GM21619 (cell line): ENCODE results near the gene ARF1.

Experiments used
- ATAC-seq: cut with Tn5 transposase; IDR thresholded peaks from one replicate; pipeline ENCODE4 v1.9.1; 2021; ENCODE audit not compliant: unreplicated experiment

ARF1 gene

DNA sequence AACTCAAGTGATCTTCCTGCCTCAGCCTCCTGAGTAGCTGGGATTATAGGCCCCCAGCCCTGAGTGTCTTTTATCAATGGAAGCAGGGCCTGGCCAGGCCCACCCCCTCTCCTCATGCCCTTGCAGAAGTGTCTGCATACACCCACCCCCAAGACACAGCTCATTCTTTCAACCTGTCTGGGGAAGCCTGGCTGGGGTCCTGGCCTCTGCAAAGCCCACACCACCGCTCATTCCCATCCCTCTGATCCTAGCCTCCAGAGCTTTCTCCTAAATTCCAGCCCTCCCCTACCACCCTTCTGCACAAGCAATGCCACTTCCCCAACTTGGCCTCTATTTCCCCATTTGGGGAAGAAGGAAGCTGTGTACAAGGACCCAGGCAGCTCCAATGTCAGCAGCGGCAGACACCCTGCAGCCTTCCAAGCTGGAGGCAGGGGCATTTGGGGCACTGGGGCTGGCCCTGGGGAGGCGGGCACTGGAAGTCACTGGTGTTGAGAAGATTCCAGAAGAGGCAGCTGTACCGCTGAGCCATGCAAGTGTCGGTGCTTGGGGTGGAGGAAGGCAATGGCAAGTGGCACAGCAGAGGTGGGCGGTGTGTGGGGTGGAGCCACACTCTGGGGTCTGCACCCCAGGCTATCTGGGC is 33.7 kb upstream of the ARF1 start:
- ATAC-seq: no peak

DNA sequence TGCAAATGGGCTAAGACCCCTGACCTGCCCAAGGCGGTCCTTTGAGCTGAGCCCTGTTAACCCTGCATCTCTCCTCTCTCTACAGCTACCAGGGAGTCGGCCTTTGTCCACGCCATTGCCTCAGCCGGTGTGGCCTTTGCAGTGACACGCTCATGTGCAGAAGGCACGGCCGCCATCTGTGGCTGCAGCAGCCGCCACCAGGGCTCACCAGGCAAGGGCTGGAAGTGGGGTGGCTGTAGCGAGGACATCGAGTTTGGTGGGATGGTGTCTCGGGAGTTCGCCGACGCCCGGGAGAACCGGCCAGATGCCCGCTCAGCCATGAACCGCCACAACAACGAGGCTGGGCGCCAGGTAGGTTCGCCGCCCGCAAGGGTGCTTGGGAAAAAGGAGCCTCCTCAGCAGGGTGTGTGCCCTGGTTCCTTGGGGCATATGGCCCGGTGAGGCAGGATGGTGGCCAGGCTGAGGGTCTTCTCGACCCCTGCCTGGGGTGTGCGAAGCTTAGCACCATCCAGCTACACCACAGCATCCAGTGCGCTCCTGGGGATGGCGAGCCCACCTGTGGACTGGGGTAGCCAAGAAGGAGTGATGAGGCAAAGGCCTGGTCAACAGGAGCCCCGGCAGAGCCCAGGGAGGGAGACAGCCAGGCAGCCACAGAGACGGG is 31.8 kb upstream of the ARF1 start:
- ATAC-seq: no peak

DNA sequence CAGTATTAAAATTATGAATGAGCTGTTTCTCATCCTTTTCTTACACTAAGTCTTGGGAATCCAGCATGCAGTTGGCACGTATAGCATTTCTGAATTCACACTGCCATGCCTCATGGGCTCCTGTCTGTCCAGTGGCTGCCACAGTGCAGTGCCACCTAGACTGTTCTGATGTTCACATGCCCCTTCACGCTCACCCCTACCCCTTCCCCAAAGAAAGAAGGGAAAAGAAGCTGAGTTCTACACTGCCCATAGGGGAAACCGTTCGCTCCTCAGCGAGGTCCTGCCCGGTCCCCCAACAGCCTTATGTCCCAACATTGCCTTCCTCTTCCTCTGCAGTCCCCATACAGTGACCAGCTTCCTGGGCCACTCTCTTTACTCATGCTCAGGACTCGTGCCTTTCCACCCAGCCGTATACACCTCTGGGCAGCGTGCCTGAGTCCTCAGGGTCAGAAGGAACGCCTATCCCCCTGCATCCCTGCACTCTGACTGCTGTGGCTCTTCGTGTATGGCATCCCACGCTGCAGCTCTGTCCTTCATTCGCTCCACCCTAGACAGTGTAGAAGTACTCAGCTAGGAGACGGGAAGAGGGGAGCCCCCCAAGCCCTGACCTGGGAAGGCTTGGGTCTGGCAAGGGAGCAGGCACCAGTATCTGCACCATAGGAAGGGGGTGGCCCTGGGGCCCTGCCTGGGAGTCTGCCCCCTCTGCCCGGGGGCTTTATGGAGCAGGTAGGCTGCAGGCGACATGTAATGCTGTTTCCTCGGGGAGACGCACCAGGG is 24.1 kb upstream of the ARF1 start:
- ATAC-seq: no peak

DNA sequence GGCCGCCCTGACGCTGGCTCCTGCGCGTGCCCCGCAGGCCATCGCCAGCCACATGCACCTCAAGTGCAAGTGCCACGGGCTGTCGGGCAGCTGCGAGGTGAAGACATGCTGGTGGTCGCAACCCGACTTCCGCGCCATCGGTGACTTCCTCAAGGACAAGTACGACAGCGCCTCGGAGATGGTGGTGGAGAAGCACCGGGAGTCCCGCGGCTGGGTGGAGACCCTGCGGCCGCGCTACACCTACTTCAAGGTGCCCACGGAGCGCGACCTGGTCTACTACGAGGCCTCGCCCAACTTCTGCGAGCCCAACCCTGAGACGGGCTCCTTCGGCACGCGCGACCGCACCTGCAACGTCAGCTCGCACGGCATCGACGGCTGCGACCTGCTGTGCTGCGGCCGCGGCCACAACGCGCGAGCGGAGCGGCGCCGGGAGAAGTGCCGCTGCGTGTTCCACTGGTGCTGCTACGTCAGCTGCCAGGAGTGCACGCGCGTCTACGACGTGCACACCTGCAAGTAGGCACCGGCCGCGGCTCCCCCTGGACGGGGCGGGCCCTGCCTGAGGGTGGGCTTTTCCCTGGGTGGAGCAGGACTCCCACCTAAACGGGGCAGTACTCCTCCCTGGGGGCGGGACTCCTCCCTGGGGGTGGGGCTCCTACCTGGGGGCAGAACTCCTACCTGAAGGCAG is 23.4 kb upstream of the ARF1 start:
- no peak for ATAC-seq

DNA sequence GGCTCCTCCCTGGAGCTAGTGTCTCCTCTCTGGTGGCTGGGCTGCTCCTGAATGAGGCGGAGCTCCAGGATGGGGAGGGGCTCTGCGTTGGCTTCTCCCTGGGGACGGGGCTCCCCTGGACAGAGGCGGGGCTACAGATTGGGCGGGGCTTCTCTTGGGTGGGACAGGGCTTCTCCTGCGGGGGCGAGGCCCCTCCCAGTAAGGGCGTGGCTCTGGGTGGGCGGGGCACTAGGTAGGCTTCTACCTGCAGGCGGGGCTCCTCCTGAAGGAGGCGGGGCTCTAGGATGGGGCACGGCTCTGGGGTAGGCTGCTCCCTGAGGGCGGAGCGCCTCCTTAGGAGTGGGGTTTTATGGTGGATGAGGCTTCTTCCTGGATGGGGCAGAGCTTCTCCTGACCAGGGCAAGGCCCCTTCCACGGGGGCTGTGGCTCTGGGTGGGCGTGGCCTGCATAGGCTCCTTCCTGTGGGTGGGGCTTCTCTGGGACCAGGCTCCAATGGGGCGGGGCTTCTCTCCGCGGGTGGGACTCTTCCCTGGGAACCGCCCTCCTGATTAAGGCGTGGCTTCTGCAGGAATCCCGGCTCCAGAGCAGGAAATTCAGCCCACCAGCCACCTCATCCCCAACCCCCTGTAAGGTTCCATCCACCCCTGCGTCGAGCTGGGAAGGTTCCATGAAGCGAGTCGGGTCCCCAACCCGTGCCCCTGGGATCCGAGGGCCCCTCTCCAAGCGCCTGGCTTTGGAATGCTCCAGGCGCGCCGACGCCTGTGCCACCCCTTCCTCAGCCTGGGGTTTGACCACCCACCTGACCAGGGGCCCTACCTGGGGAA is 22.7 kb upstream of the ARF1 start:
- ATAC-seq: no peak

DNA sequence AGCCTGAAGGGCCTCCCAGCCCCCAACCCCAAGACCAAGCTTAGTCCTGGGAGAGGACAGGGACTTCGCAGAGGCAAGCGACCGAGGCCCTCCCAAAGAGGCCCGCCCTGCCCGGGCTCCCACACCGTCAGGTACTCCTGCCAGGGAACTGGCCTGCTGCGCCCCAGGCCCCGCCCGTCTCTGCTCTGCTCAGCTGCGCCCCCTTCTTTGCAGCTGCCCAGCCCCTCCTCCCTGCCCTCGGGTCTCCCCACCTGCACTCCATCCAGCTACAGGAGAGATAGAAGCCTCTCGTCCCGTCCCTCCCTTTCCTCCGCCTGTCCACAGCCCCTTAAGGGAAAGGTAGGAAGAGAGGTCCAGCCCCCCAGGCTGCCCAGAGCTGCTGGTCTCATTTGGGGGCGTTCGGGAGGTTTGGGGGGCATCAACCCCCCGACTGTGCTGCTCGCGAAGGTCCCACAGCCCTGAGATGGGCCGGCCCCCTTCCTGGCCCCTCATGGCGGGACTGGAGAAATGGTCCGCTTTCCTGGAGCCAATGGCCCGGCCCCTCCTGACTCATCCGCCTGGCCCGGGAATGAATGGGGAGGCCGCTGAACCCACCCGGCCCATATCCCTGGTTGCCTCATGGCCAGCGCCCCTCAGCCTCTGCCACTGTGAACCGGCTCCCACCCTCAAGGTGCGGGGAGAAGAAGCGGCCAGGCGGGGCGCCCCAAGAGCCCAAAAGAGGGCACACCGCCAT is 21.9 kb upstream of the ARF1 start:
- no peak for ATAC-seq

DNA sequence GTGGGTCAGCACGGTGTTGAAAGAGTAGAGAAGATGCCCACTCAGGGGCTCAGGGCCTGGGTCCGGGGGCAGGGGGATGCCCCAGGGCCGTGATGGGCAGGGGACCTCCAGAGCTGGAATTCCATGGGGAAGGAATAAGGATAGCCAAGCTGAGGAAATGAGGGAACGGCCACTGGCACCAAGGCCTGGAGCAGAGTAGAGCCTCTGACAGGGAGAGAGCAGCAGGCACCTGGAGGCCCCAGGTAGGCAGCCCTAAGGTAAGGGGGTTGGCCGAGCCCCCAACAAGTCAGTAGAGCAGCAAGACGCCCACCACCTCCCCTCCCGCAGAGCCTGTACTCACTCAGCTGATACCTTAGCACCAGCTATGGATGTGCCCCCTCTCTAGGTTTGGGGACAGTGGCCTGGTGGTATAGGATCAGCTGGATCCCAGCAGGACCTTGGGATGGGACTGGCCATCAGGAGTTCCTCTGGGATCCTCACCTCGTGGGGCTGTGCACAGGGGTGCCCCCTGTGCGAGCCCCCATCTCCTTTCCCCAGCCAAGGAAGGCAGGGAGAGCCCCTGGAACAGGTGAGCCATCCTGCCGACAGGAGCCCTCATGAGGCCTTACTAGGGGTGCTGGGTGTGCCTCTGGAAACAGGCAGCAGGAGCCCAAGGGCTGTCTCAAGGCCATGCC is 21.0 kb upstream of the ARF1 start:
- ATAC-seq: no peak

DNA sequence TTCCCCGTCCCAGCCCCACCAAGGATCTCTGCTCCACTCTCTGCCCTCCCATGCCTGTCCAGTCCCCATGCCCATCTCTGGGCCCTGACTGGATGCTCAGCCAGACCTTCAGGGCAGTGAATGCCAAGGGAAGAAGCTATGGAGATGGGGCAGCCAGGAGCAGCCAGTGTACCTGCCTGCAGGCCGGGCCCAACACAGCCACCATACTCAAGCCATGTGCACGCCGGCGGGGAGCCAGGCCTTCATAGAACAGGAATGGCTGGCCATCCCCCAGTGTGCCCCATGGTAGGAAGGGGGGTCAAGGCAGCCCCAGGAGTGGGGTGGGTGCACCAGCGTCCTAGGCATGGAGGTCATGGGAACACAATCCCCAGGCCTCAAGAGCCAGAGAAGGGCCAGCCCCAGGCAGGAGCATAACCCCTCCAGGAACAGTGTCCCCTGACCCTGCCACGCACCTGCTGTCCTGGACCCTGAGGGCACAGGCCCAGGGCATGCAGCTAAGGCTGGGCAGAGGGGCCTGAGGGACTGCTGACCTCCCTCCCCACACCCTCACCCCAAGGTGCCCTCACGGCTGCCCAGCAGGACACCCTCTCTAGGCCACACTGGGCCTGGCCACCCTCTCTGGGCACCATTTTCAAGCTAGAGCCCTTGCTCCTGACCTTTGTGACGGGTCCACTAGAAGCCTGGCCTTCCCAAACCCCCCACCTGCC is 20.3 kb upstream of the ARF1 start:
- ATAC-seq: no peak

DNA sequence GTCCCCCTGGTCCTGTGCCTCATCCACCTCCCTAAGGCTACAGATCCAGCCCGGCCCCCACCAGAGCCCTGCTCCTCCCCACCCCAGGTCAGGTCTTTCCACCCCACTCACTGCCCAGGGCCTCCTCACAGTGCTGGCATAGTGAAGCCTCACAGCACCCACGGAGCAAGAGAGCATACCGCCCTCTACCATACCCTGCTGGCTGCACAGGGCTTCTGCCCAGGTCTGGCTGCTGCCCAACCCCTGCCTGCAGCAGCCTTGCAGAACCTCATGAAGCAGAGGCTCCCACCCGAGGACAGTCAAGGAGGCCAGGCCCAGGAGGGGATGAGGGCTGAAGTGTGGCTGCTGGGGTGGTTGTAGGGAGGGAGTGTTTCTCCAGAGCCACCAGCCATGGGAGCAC is 19.7 kb upstream of the ARF1 start:
- ATAC-seq: no peak

DNA sequence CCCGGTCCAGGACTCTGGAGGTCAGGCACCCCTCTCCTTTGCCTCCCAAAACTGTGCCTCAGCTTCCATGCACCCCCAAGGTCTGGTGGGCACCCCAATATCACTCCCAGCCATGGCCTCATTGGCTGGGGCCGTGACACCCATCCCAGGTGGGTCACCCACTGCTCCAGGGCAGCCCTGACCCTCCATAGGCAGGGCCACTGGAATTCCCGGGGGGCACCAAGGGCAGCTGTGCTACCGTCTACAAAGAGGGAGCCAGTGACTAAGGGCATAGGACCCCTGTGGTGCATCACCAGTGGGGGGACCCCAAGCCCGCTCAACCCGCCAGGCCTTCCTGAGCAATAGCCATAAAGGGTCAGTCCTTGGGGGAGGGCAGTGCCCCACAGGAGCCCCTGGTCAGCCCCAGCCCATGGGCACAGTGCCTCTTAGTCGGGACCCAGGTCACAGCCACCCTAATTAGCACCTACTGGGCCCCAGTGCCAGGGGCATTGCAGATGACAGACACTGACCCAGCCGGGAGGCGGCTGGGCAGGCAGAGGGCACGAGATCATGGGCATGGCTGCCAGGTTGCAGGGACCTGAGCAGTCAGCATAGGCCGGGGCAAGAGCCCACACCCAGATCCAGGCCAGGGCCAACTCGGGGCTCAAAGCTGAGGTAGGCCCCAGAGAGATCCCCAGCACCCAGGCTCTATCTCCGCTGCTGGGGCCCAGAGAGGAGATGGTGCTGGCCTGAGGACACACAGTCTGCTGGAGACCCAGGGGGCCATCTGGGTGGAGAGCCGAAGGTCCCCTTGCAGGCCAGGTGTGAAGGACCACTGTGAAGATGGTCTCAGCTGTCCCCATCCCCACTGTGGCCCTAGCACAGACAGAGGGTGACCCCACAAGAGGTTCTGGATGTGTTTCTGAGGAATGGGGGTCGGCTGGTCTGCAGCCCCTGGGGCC is 19.0 kb upstream of the ARF1 start:
- ATAC-seq: no peak

DNA sequence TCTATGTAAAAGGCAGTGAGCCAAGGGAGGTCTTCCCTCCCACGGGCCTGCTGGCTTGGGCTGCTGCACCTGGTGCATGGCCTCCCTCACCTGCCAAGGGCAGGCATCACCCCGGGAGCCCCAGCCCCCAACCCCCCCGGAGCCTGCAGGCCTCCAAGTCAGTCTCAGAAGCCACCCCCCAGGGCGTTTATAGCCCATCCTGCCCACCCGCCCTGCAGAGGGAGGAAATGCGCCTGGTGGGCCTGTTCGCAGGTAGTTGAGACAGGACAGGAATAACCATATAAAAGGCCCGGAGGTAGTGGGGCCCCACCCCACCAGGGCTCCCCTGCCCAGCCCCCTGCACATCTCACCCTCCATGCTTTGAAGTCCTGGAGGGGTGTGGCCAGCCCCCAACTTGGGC is 18.2 kb upstream of the ARF1 start:
- ATAC-seq: no peak

DNA sequence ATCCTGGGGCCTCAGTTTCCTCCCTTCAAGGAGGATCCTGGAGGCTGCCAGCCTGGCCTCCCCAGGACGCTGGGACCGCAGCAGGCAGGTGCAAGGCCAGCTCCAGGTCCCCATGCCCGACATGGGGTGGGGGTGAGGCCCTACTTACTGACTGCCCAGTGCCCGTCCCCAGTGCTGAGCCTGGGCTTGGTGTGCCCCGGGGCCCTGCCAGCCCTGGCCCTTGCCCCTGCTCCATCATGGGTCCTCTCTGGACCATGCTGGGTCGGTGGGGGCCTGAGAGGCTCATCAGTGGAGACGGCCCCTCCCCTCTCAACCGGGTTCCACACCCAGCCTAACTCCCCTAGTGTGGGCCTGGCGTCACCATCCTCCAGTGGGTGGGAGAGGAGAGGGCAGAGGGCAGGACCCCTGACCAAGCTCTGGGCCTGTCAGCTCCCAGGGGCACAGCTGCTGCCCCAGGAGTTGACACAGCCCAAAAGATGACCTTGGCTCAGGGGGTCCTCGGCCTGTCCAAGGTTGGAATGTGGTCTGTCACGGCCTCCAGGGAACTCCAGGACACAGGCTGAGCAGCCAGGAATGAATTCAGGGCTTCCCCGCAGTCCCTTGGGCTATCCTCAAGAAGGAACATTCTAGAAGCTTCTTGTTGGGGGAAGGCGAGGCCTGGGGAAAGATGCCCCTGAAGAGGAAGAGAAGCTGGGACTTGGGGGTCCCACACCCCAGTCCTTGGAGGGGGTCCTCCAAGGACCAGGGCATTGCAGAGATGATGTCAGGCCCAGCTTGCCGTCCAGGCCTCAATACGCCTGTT is 17.6 kb upstream of the ARF1 start:
- ATAC-seq: no peak

DNA sequence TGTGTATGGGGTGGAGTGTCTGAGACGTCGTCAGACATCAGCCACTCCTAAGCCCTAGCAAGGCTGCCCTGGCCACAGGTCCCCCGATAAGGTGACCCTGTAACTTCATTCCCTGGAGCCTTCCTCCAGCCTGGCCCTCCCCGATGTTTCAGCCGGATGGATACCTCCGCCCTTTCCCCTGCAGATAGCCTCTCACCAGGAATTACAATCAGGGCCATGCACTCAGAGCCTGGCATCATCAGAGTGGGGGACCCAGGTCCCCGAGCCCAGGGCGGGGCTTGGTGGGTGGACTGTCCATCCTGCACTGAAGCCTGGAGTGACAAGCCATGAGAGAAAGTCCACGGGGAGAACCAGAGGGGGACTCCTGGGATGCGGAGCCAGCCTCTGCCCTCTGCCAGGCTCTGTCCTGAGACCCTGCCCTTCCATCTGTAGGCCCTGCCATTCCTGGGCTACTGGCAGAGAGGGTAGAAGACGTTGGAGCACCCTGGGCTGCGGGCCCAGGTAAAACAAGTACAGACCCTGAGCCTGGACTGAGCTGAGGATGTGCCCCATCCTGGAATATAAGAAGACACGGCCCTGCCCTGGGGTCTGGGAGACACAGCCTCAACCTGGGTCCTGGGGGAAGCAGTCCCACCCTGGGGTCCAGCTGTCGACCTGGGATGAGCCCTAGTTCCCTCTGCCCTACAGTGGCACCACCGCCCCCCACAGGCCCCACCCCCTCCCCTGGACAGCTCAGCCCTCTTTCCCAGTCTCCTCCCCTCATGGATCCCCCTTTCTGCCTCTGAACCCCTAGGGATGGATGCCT is 16.8 kb upstream of the ARF1 start:
- no peak for ATAC-seq

DNA sequence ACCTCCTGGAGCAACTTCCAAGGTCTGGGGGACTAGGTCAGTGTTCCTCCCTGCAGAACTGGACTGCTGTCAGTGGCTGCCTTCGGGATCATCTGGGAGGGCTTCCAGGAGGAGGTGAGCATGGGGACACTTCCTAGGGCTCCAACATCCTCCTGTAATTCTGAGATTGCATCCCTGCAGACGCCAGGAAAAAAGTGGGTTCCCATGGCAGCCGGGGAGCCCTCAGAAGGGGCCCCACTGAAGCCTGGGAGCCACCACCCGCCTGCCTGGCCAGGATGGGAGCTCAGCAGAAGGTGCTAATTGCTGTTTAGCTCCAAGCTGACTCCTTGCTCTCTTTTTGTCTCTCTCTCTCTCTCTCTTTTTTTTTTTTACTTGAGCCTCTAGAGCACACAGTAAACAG is 16.1 kb upstream of the ARF1 start:
- ATAC-seq: no peak

DNA sequence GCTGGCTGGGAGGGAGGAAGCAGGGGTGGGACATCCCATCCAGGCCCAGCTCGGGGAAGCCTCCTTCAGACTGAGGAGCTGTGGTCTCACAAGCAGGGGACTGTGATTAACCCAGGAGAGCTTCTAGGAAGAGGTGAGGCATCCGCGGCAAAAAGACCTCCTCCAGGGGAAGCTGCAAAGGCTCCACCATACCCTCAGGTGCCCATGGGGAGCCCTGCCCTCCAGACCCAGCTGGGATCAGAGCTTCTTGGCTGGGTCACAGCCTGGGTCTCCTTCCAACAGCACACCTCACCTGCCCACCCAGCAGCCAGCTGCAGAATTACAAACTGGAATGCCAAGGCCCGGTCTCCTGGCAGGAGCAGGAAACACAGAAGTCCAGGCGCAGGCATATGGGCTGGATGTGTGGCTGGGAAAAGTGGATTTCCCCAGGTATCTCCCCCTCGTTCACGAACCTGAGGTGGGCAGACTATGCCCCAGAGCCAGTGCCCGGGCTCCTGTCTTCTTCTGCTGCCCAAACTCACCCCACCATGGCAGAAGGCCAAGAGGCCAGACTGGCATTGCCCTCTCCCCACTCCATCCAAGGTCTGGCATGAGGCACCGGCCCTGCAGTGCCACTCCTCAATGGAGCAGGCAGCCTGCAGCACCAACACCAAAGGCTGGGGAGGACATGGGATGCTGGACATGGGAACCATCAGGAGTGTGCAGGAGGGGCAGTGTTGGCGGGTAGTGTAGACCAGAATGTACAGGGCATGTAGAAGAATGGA is 15.4 kb upstream of the ARF1 start:
- no peak for ATAC-seq

DNA sequence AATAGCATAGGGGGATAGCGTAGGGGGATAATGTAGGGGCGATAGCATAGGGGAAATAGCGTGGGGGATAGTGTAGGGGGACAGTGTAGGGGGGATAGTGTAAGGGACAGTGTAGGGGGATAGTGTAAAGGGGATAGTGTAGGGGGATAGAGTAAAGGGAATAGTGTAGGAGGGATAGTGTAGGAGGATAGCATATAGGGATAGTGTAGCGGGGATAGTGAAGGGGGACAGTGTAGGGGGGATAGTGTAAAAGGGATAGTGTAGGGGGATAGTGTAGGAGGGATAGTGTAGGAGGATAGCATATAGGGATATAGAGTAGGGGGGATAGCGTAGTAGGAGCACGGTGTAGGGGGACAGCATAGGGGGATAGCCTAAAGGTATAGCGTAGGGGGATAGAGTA is 14.1 kb upstream of the ARF1 start:
- no peak for ATAC-seq
